Uterus (tissue), 4 donors: ENCODE results near the gene DYNLT2B. TPM values are rescaled to one million over a fixed set of nuclear protein-coding genes. Genes with fewer than 3 reads are reported as not detected.

Experiments
- DNase-seq, 2 donors: peaks; one replicate each; pipeline ENCODE4 v3.0.0-alpha.2; 2019 to 2020
- H3K27ac ChIP-seq, 2 donors: fragments of 200-600 bp; sonication (generic); 1 replicate in 1 of 2; 2 replicates in 1 of 2; pipeline ENCODE4 v1.5.1; 2016 to 2018
- H3K27me3 ChIP-seq, 2 donors: fragments of 200-600 bp; sonication (generic); one replicate each; pipeline ENCODE4 v1.5.1; 2018 to 2019; ENCODE audit warnings: control low read depth in 1 of 2
- H3K36me3 ChIP-seq, 2 donors: fragments of 200-600 bp; sonication (generic); one replicate each; pipeline ENCODE4 v1.5.1; 2019; ENCODE audit warnings: control low read depth in 1 of 2
- H3K4me1 ChIP-seq, 2 donors: fragments of 200-600 bp; sonication (generic); one replicate each; pipeline ENCODE4 v1.5.1; 2018 to 2019; ENCODE audit warnings: control low read depth in 1 of 2
- H3K4me3 ChIP-seq, 2 donors: fragments of 200-600 bp; sonication (generic); 1 replicate in 1 of 2; 2 replicates in 1 of 2; pipeline ENCODE4 v1.5.1; 2018 to 2019; ENCODE audit warnings: mild to moderate bottlenecking in 1 of 2
- H3K9me3 ChIP-seq, 2 donors: fragments of 200-600 bp; sonication (generic); one replicate each; pipeline ENCODE4 v1.5.1; 2019; ENCODE audit warnings: control low read depth in 1 of 2
- CTCF ChIP-seq, 4 experiments: fragments of 200-600 bp in 2 of 4; fragments of 450-650 bp in 2 of 4; sonication (generic) in 2 of 4; IDR thresholded peaks; one replicate each; pipeline ENCODE4 v1.5.1; 2016 to 2019; ENCODE audit warnings: antibody characterized with exemption in 4 of 4, mild to moderate bottlenecking in 2 of 4, moderate library complexity in 1 of 4
- POLR2A ChIP-seq, 2 donors: fragments of 450-650 bp; IDR thresholded peaks; one replicate each; pipeline ENCODE4 v1.6.1; 2016; ENCODE audit warnings: antibody characterized with exemption in 2 of 2, mild to moderate bottlenecking in 1 of 2, moderate library complexity in 1 of 2
- intact Hi-C: fragments of 100-400 bp; cut with DNase I; formaldehyde crosslinking; loops from one replicate; pipeline ENCODE4 v1.15.1; 2023; ENCODE audit warnings: low total_unique reads
- small RNA-seq: library from RNA; depleted of rRNA; stranded (forward); fragments of <200 nt; gene quantifications from one replicate; pipeline ENCODE3, GENCODE V24; 2016
- total RNA-seq, 4 donors: library from RNA; depleted of rRNA in 3 of 4; stranded (reverse); fragments of >200 nt in 3 of 4; gene quantifications; one replicate each; pipeline versions ENCODE4 v1.1.0 to v1.2.4, GENCODE V29; 2014 to 2023
- donor health status: DM: yes; HTN: yes; CAD: no.

The DYNLT2B gene
- total RNA-seq, 4 donors from 2014 or later = 1.3 to 12.0 (median 7.3) TPM; not detected in 1

- H3K4me1 ChIP-seq = no peaks in the 10 kb centered on the region
- no peaks in the 10 kb centered on the region for H3K27me3 ChIP-seq
- H3K27ac ChIP-seq = no peak overlapping the region
- no peak for TF ChIP-seq CTCF (IDR thresholded peaks at IDR 0.05)
- TF ChIP-seq POLR2A (IDR thresholded peaks at IDR 0.05) = no peak
- no peaks in the 10 kb centered on the region for H3K36me3 ChIP-seq
- no peak for DNase-seq
- H3K4me3 ChIP-seq = no peak overlapping the region
- intact Hi-C loops = no loop called here
- no peaks in the 10 kb centered on the region for H3K9me3 ChIP-seq
Measured at GRCh38 chr3:196241704-196242103, 76.3 kb downstream of the DYNLT2B start.

Small RNA genes within 50 kb of the gene (small RNA-seq; reads per million reads assigned to genes)
- gene AC069257.2 = not detected
- not detected for gene RNU6-910P

Other genes with a start within 250 kb of the DYNLT2B start
- gene TFRC, start 236.2 kb downstream of the DYNLT2B start, total RNA-seq = 10 to 100 TPM; 29.5 to 87.7 (median 44.6) TPM
- 1 to 10 TPM in 1 of 4 donors, not detected in 3; 2.2 TPM for gene ZDHHC19, start 106.8 kb downstream of the DYNLT2B start, total RNA-seq
- under 1 TPM in 1 of 4 donors, not detected in 3; 0.48 TPM for gene SLC51A, start 101.7 kb downstream of the DYNLT2B start, total RNA-seq
- gene PCYT1A, start 30.5 kb downstream of the DYNLT2B start, total RNA-seq = 100 to 1,000 TPM in 1 of 4 donors, 10 to 100 TPM in 3; 36.5 to 275 (median 56.0) TPM
- not detected for gene TM4SF19, start 20.1 kb upstream of the DYNLT2B start, total RNA-seq
- gene UBXN7, start 114.2 kb upstream of the DYNLT2B start, total RNA-seq = 10 to 100 TPM in 3 of 4 donors, 1 to 10 TPM in 1; 6.5 to 85.0 (median 39.0) TPM
- gene RNF168, start 185.5 kb upstream of the DYNLT2B start, total RNA-seq = 10 to 100 TPM in 3 of 4 donors, 1 to 10 TPM in 1; 9.4 to 35.2 (median 18.6) TPM
- not detected for gene SMCO1, start 197.1 kb upstream of the DYNLT2B start, total RNA-seq